ENCODE results near the gene QRSL1.
"Not testable (repeated sequence)": the region's sequence is repeated elsewhere in the genome, so short reads cannot be mapped to it uniquely, and the experiment has no call there.

QRSL1 gene, protein sequence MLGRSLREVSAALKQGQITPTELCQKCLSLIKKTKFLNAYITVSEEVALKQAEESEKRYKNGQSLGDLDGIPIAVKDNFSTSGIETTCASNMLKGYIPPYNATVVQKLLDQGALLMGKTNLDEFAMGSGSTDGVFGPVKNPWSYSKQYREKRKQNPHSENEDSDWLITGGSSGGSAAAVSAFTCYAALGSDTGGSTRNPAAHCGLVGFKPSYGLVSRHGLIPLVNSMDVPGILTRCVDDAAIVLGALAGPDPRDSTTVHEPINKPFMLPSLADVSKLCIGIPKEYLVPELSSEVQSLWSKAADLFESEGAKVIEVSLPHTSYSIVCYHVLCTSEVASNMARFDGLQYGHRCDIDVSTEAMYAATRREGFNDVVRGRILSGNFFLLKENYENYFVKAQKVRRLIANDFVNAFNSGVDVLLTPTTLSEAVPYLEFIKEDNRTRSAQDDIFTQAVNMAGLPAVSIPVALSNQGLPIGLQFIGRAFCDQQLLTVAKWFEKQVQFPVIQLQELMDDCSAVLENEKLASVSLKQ
- 28.4 to 48.0 reads per million in 2 experiments for total RNA-seq

DNA sequence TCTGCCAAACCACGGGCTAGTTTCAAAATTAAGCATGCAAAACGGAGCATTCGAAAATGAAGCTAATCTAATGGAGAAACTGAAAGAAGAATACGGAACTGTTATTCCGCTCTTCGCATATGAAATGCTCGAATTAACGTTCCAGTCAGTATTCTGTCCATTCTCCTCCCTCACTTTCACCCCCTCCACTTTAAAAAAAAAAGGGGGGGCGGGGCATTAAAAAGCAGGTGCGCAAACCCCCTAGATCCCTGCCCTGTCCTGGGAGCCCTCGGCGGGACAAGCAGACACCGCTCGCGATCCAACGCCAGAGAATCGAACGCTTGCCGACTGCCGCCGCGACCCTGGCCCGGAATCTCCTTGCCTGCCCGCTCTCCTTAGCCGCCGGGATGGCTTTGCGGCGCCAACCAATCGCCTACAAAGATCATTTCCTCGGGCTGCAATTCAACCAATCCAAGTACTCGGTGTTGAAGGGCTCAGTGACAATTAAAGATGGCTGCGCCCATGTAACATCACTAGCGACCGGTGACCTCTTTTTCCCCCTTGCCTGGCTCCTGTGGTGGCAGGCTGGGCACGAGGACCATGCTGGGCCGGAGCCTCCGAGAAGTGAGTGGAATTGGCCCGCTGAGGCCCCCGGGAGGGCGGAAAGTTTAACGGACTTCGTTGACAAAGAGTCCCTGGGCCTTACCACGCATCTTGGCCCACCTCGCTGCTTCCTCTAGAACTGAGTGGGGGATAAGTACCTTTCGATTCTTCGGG, at the start of gene QRSL1, which contains the start of gene RTN4IP1:
Gene QRSL1 (plus strand): TSS at position 476 of the 756 bp plus-strand sequence. CDS start 104 bp downstream, at position 580.
Gene RTN4IP1 (minus strand): TSS at position 396 of the 756 bp plus-strand sequence. CDS start 477 bp downstream, outside the sequence.
- DNase-seq (ENCODE audit: low read depth): peak; percentile 79

DNA sequence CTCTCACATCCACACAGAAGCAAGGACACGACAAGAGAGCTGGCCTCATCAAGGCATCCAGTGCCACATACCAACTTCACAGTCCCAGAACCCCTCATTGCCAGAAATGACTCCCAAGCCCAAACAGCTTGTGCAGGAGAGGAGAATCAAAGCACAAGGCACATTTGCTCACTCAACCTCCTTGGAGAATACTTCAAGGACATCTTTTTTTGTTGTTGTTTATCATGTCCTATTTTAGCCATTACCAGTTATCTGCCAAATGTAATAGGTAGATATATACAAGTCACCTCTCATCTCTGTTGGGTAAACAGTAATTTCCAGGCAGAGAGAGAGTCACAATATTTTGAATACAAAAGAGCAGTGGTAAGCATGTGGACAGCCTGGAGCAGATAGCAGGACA, 47.9 kb upstream of the QRSL1 start:
- DNase-seq (ENCODE audit: low read depth): no peak

DNA sequence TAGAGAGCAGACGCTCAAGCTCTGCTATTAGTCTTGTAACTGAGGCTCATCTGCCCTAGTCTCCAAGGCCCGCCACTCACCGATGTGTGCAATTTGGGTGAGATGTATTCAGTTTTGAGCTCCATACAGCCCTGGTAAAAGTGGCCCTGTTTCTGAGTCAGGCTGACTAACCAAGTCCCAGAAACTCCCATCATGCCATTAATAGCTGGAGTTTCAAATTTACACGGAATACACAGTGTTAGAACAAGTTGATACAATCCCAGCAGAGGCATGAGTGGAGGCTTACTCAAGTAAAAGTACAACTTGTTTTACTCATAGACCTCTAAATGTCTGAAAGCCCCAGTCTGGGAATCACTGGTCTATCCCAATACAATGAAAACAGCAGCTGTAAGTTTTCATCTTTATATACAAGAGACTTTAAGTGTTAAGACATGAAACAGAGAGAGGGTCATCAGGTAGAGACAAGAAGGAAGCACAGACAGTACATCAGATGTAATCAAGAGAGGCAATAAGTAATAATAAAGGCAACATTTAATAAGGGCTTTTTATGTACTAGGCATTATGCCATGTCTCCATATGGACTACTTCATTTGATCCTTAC, 42.5 kb upstream of the QRSL1 start:
- no peak for DNase-seq (ENCODE audit: low read depth)

DNA sequence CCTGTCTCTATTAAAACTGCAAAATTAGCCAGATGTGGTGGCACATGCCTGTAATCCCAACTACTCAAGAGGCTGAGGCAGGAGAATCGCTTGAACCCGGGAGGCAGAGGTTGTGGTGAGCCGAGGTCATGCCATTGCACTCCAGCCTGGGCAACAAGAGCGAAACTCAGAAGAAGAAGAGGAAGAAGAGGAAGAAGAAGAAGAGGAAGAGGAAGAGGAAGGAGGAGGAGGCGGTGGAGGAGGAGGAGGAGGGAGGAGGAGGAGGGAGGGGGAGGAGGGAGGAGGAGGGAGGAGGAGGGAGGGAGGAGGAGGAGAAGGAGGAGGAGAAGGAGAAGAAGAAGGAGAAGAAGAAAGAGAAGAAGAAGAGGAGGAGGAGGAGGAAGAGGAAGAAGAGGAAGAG, 40.4 kb upstream of the QRSL1 start:
- not testable (repeated sequence) for DNase-seq (ENCODE audit: low read depth)

DNA sequence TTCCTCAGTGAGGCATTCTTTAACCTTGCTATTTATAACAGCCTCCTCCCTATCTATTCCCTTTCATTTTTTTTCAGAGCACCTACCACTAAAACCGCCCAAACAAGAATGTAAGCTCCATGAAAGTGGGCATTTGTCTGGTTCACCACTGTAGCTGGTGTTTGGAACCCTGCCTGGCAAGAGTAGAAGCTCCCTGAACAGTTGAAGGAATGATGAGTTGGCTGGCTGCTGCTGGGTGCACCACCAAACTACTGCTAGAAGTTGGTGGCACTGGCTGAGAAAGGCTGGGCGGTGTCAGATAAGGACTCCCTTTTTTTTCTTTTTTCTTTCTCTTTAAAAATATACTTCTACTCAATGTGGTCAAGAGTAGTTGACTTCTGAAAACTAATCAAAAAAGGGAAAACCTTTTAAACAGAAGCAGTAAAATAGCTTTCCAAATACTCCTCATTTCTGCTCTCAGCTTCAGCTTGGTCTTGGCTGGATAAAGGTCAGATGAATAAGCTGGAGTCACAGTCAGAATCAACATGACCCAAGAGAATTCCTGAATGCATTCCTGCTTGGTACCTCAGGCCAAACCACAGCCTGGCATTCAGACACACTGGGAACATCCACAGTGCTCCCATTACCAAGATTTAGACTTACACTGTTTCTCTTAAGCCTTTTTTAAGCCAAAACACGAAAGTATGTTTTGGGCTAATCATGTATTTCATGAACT, 38.1 kb upstream of the QRSL1 start:
- DNase-seq (ENCODE audit: low read depth): no peak

DNA sequence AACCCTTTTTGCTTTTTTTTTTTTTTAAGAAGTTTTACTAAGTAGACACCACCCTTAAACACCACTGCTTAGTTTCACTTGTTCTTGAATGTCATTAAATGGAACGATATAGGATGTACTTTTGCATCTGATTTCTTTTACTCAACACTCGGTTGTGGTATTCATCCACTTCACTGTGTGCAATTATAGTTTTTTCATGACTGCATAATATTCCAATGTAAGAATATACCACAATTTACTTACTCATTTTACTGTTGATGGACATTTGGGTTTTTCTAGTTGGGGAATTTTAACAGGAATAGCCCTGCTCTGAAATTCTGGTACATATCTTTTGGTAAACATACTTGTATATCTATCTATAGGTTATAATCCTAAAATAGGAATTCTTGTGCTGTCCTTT, 29.9 kb upstream of the QRSL1 start:
- no peak for DNase-seq (ENCODE audit: low read depth)

DNA sequence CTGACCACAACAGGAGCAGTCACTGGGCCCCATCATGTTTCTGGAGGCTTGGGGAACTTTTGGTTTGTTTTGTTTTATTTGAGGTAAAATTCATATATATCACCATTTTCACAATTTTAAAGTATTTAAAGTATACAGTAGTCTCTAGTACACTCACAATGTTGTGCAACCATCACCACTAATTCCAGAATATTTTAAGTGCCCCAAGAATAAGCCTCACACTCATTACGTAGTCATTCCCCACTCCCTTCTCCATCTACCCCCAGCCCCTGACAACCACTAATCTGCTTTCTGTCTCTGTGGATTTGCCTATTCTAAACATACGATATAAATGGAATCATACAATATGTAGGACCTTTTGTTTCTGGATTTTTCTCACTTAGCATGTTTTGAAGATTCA, 29.0 kb upstream of the QRSL1 start:
- DNase-seq (ENCODE audit: low read depth): no peak

DNA sequence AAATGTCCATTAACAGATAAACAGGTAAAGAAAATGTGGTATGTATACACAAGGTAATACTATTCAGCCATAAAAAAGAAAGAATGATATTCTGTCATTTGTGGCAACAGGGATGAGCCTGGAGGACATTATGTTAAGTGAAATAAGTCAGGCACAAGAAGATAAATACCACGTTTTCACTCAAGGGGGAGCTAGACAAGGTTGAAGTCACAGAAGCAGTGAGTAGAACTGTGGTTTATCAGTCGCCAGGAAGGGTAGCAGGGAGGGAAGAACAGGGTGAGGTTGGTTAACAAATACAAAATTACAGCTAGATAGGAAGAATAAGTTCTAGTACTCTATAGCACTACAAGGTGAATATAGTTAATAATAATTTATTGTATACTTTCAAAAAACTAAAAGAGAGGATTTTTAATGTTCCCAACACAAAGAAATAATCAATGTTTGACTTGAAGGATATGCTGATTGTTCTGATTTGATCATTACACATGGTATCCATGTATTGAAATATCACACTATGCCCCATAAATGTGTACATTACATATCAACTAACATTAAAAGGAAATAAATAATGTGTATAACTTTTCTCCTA, 21.2 kb upstream of the QRSL1 start:
- no peak for DNase-seq (ENCODE audit: low read depth)

DNA sequence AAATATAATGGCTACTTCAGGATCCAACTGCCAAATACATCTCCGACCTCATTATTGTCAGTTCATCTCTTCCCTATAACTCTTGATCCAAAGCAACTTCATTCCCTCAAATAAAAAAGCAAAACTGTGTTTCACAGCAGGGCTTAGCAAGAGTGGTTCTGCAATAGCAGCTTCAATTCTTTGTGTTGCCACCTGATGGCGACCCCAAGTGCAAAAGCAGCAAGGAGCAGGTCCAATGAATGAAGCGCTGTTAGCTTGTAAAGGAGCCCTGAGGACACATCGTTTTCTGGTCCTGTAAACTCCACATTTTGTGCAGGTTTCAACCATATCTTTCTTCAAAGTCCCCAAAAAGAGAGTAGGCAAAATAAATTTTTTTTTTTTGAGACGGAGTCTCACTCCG, 19.7 kb upstream of the QRSL1 start:
- DNase-seq (ENCODE audit: low read depth): no peak

DNA sequence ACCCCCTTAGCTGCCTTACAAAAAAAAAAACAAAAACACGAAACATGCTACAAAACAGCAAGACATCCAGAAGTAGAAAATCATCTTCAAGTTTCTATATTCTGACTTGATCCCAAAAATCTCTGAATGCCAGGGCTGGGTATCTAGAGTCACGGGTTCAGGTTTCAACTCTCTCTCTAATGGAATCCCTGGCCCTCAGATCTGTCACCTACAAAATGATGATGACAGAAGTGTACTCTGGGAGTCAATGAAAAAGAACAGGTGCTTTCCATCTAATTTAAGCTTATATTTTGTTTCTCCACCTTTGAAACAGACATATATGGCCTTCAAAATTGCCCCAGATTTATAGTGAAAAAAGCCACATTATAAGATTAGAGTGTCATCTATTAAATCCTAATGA, 18.3 kb upstream of the QRSL1 start:
- DNase-seq (ENCODE audit: low read depth): no peak

DNA sequence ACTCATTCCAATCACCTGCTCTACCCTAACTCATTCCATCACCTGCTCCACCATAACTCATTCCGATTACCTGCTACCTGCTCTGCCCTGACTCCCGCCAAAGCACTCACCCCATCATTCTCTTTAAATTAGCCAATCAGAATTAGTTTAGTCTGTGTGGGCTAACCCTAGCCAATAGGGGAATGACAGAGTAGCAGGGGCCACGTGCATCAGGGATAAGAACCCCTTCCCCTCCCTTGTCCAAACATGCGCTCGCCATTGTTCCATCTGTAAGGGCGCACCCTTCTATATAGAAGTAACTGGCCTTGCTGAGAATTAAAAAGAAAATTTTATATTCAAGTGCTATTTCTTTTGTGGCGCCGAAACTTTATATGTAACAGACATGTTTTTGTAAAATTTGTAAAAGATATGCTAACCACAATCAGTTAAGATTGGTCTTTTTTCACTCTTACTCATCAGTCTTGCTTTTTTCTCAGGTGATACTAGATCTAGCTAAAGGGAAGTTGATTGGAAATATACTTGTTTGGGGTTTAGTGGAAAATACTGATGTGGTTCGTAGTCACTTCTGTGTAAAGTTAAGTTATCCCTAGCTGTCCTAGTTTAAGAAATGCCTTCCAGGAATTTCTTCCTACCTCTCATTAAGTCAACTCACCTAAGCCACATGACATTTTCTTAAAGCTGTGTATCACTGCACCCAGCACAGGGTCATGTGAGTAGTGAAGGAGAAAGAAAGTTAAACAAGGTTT, 16.5 kb upstream of the QRSL1 start:
- no peak for DNase-seq (ENCODE audit: low read depth)

DNA sequence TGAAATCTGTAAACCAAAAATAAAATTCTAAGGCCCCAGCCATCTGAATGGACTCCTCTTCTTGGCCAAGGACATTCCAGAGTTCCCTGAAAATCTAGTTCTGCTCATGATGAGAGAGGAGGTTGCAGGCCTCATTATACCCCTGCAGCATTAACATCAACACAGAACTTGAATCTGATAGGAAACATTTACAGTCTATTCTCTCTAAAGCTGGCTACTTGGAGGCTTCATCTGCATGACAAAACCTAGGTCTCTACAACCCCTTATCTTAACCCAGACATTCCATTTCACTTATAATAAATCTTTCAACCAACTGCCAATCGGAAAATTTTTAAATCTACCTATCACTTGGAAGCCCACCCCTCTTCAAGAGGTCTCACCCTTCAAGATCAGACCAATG, 15.8 kb upstream of the QRSL1 start:
- no peak for DNase-seq (ENCODE audit: low read depth)

DNA sequence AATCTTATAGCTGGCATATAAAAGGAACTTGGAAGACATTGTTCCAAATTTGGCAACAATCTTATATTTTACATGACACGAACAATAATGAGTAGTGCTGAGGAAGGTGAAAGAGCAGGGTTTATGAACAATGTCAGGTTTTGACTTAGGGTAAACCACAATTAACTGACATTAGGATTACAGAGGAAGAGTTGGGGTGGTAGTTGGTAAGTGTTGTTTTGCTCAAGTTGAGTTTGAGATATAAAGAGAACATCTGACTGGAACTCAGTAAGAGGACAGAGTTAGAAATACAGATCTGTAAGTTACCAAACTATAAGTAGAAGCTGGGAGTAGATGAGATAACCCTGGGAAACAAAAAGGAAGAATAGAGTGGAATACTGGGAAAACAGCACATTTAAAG, 15.2 kb upstream of the QRSL1 start:
- no peak for DNase-seq (ENCODE audit: low read depth)

DNA sequence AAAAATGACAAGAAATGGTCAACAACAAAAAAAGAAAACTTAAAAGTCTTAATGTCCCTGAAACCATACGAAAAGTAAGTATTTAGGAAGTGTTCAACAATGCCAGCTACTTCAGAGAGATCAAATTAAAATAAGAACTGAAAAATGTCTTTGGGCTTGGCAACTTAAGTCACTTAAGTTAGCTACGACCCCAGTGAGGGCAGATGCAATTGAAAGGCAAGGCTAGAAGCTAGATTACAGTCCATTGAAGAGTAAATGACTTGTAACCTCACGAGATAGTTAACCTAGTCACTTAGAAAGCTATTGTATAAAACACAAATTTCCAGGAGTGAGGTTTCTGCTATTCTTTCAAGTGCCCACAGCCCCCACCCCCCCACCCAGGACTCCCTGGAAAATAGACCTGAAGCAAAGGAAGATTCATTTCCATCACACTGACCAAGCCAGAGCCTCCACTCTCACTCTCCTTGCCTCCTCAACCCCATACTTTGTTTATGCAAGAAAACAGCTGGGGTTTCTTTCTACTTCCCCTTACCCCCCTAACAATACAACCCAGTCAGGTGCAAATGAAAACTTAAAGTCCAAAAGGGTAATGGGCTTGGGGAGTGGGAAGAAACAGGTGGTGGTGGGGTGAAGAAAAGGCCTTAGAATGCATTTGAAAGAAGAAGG, 14.7 kb upstream of the QRSL1 start:
- no peak for DNase-seq (ENCODE audit: low read depth)

DNA sequence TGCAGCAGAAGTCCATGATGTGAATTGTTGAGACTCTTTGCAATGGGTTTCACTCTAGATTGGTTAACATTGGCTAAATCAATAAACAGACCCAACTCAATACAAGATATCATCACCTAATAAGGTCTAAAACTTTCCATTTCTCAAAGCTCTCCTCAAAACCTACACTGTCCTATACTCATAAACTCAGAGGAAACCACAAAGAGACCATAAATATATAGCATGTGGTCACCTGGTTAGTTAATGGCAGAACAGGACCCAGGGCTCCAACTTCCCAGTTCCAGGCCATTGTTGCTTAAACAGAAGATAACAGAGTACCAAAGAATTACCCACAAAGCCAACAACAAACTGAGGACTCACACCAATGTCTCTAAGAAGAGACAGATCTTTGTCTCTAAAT, 12.1 kb upstream of the QRSL1 start:
- no peak for DNase-seq (ENCODE audit: low read depth)

DNA sequence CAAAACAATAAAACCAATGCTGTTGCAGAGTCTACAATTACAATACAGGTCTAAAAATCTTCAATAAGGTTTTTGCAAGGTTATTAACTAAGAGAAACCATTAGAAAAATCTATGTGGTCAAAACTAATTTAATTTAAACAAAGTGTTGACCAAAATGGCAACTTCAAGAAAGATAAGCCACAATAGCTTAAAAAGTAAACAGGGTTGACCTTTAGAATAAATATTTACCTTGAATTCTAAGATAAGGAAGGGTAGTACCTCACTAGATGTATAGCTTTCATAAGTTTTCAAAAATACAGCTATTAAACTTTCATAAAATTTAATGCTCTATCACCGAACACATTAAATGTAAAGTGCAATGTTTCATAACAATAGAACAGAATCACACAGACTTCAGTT, 11.5 kb upstream of the QRSL1 start:
- DNase-seq (ENCODE audit: low read depth): no peak

DNA sequence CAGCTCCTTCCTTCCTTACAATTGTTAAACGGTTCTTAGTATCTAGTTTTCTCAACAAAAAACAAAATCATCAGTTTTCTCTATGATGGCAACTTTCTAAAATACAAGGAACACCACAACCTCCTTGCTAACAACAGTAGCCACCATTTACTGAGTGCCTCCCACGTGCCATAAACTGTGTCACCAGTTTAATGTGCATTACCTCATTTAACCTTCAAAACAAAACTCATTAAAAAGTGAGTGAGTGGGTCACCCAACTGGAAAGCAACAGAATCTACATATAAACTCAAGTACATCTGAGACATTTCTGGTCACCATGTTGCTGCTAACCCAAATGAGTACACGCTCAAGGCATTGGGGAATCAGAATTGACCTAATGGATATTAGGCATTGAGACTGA, 11.1 kb upstream of the QRSL1 start:
- DNase-seq (ENCODE audit: low read depth): no peak

DNA sequence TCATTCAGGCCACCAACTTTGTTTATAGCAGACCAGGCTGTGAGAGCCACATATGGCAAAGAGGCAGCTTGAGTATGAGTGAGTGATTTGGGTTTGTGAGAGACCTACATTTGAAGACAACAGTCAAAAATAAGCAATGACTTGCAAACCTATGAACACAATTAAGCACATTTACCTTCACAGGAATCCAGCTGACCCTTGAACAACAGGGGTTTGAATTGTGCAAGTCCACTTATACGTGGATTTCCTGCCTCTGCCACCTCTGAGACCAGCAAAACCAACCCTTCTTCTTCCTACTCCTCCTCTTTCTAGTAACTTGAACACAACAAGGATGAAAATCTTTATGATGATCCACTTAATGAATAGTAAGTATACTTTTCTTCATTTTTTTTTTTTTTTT, 10.2 kb upstream of the QRSL1 start:
- DNase-seq (ENCODE audit: low read depth): no peak

DNA sequence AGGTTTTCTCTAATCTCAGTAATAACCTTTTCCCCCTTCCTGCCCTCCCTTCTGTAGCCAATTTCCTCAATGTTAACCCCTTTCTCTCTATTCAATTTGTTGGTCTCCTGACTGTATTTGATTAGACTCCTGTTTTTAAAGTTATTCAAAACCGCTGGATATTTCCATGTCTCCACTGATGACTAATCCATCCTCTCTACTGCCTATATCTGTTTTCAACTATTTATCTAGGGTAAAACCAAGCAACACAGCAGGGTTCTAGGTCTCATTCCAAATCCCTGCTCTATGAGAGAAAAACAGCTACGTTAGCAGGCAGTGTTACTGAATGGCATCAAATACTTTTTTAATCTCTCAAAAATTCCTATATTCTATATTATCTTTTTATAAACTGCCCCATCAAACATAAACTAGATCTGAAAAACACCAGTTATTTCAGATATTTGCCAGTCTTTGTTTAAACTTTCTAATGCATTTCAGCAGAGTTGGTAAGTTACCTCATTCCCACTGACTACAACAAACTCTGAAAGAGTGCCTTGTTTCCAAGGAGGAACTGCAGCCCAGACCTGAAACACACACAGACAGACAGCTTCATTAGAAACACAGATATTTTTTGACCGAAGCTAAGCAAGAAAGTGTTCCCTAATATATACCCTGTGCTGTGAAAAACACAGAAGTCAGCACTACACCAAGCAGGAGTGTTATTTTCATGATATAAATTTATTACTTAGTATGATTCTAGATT, 8.3 kb upstream of the QRSL1 start:
- DNase-seq (ENCODE audit: low read depth): no peak

Measured in T follicular helper cell (primary cell).